Karpas-422 (cell line): ENCODE measurements around the gene GPC5. TPM values are rescaled to one million over a fixed set of nuclear protein-coding genes. Genes with fewer than 3 reads are reported as not detected.

Source experiments
- DNase-seq: peaks from one replicate; pipeline ENCODE4 v3.0.0-alpha.2; 2015
- H2AFZ ChIP-seq: fragments of 200-600 bp; sonication (generic); 2 replicates; pipeline ENCODE4 v1.6.1; 2014; ENCODE audit warnings: antibody characterized with exemption, low read length, mixed read lengths
- H3K27ac ChIP-seq: fragments of 200-600 bp; sonication (generic); 2 replicates; pipeline ENCODE4 v1.5.1; 2014; ENCODE audit warnings: mild to moderate bottlenecking, low read length, moderate library complexity
- H3K27me3 ChIP-seq: fragments of 200-600 bp; sonication (generic); 2 replicates; pipeline ENCODE4 v1.6.1; 2014; ENCODE audit warnings: low read length, mixed read lengths
- H3K36me3 ChIP-seq: fragments of 200-600 bp; sonication (generic); 2 replicates; pipeline ENCODE4 v1.6.1; 2014; ENCODE audit warnings: low read length, mixed read lengths; ENCODE audit not compliant: insufficient read depth
- H3K4me1 ChIP-seq: fragments of 200-600 bp; sonication (generic); 2 replicates; pipeline ENCODE4 v1.6.1; 2014; ENCODE audit warnings: mild to moderate bottlenecking, low read length, mixed read lengths
- H3K4me2 ChIP-seq: fragments of 200-600 bp; sonication (generic); 2 replicates; pipeline ENCODE4 v1.6.1; 2014; ENCODE audit warnings: low read length, low read depth, mild to moderate bottlenecking; ENCODE audit not compliant: poor library complexity, severe bottlenecking
- H3K4me3 ChIP-seq: fragments of 200-600 bp; sonication (generic); 2 replicates; pipeline ENCODE4 v1.5.1; 2014; ENCODE audit warnings: mild to moderate bottlenecking, antibody characterized with exemption, low read length, mixed read lengths
- H3K79me2 ChIP-seq: fragments of 200-600 bp; sonication (generic); 2 replicates; pipeline ENCODE4 v1.6.1; 2014; ENCODE audit warnings: mild to moderate bottlenecking, low read length, mixed read lengths
- H3K9ac ChIP-seq: fragments of 200-600 bp; sonication (generic); 2 replicates; pipeline ENCODE4 v1.6.0; 2014; ENCODE audit warnings: low read length
- H3K9me2 ChIP-seq: fragments of 200-600 bp; sonication (generic), shearing (Covaris generic); replicated peaks from 2 replicates; pipeline ENCODE4 v1.6.0; 2014; ENCODE audit warnings: mild to moderate bottlenecking, low read length, moderate library complexity; ENCODE audit not compliant: insufficient read depth
- H3K9me3 ChIP-seq: fragments of 300-700, 200-600 bp; sonication (generic); 2 replicates; pipeline ENCODE4 v1.6.1; 2014; ENCODE audit warnings: low read length, mixed read lengths
- H4K20me1 ChIP-seq: fragments of 200-600 bp; sonication (generic); 2 replicates; pipeline ENCODE4 v1.6.1; 2014; ENCODE audit warnings: mild to moderate bottlenecking, antibody characterized with exemption, low read length, low read depth; ENCODE audit not compliant: insufficient read depth
- total RNA-seq: library from RNA; depleted of rRNA; stranded (reverse); fragments of >200 nt; shearing (Covaris generic); gene quantifications from 2 replicates; pipeline ENCODE4 v1.2.3, GENCODE V29; 2014; ENCODE audit warnings: low replicate concordance

Gene GPC5
- total RNA-seq, 1 experiment from 2014 or later = not detected

- Histone ChIP-seq H3K9me2 (no peaks in the 10 kb centered on the region), H3K9me3 (peaks cover 19% of the 10 kb centered on the region), H3K4me3 (no peak overlapping the region), H3K4me1 (no peaks in the 10 kb centered on the region), H3K9ac (no peak overlapping the region), H3K27ac (no peak overlapping the region), H3K4me2 (no peak overlapping the region), H3K79me2 (no peaks in the 10 kb centered on the region), H2AFZ (no peak overlapping the region), H4K20me1 (no peaks in the 10 kb centered on the region), H3K27me3 (no peaks in the 10 kb centered on the region), H3K36me3 (no peaks in the 10 kb centered on the region)
- no peak for DNase-seq
Measured at GRCh38 chr13:92483894-92484293, 1085.5 kb downstream of the GPC5 start.

GRCh38 chr13:92487238-92487637, 1088.8 kb downstream of the GPC5 start:
- Histone ChIP-seq H3K4me3 (no peak overlapping the region), H3K4me2 (no peak overlapping the region), H3K9ac (no peak overlapping the region), H3K9me3 (peaks cover 26% of the 10 kb centered on the region), H3K27me3 (no peaks in the 10 kb centered on the region), H3K36me3 (no peaks in the 10 kb centered on the region), H3K79me2 (no peaks in the 10 kb centered on the region), H3K27ac (no peak overlapping the region), H3K4me1 (no peaks in the 10 kb centered on the region), H4K20me1 (no peaks in the 10 kb centered on the region), H2AFZ (no peak overlapping the region), H3K9me2 (no peaks in the 10 kb centered on the region)
- DNase-seq = no peak

- Histone ChIP-seq H3K27ac (no peak overlapping the region), H3K4me2 (no peak overlapping the region), H3K36me3 (no peaks in the 10 kb centered on the region), H3K27me3 (no peaks in the 10 kb centered on the region), H3K9ac (no peak overlapping the region), H2AFZ (no peak overlapping the region), H3K4me3 (no peak overlapping the region), H3K79me2 (no peaks in the 10 kb centered on the region), H3K9me3 (peaks cover 28% of the 10 kb centered on the region), H3K4me1 (no peaks in the 10 kb centered on the region), H4K20me1 (no peaks in the 10 kb centered on the region), H3K9me2 (no peaks in the 10 kb centered on the region)
- no peak for DNase-seq
Measured at GRCh38 chr13:92488249-92488852, 1089.9 kb downstream of the GPC5 start.

- H3K9me2 ChIP-seq = no peaks in the 10 kb centered on the region
- H3K36me3 ChIP-seq = no peaks in the 10 kb centered on the region
Measured at GRCh38 chr13:92491839-92492238, 1093.4 kb downstream of the GPC5 start.

GRCh38 chr13:92494915-92495314, 1096.5 kb downstream of the GPC5 start:
- H3K9me3 ChIP-seq = peaks cover 33% of the 10 kb centered on the region
- no peak overlapping the region for H3K4me3 ChIP-seq
- no peak overlapping the region for H3K9ac ChIP-seq
- no peaks in the 10 kb centered on the region for H3K4me1 ChIP-seq
- no peak overlapping the region for H2AFZ ChIP-seq
- no peaks in the 10 kb centered on the region for H3K36me3 ChIP-seq
- no peak for DNase-seq
- no peaks in the 10 kb centered on the region for H3K27me3 ChIP-seq
- no peak overlapping the region for H3K27ac ChIP-seq
- H3K9me2 ChIP-seq = no peaks in the 10 kb centered on the region
- no peaks in the 10 kb centered on the region for H4K20me1 ChIP-seq
- no peak overlapping the region for H3K4me2 ChIP-seq
- H3K79me2 ChIP-seq = no peaks in the 10 kb centered on the region

More at GRCh38 chr13:92491839-92492238, 1093.4 kb downstream of the GPC5 start:
- peaks cover 37% of the 10 kb centered on the region for H3K9me3 ChIP-seq
- H3K27me3 ChIP-seq = no peaks in the 10 kb centered on the region
- H3K79me2 ChIP-seq = no peaks in the 10 kb centered on the region
- H3K4me1 ChIP-seq = no peaks in the 10 kb centered on the region
- no peak overlapping the region for H2AFZ ChIP-seq
- H4K20me1 ChIP-seq = no peaks in the 10 kb centered on the region
- H3K4me3 ChIP-seq = no peak overlapping the region
- no peak for DNase-seq
- H3K27ac ChIP-seq = no peak overlapping the region
- H3K4me2 ChIP-seq = no peak overlapping the region
- no peak overlapping the region for H3K9ac ChIP-seq

GRCh38 chr13:92500192-92500591, 1101.8 kb downstream of the GPC5 start:
- H3K9me3 ChIP-seq = peaks cover 34% of the 10 kb centered on the region
- H3K9me2 ChIP-seq = no peaks in the 10 kb centered on the region
- H2AFZ ChIP-seq = no peak overlapping the region
- no peak overlapping the region for H3K4me2 ChIP-seq
- no peaks in the 10 kb centered on the region for H3K27me3 ChIP-seq
- H3K4me3 ChIP-seq = no peak overlapping the region
- DNase-seq = no peak
- H4K20me1 ChIP-seq = no peaks in the 10 kb centered on the region
- no peaks in the 10 kb centered on the region for H3K4me1 ChIP-seq
- no peak overlapping the region for H3K9ac ChIP-seq
- no peaks in the 10 kb centered on the region for H3K36me3 ChIP-seq
- H3K79me2 ChIP-seq = no peaks in the 10 kb centered on the region
- H3K27ac ChIP-seq = no peak overlapping the region

GRCh38 chr13:92510416-92510815, 1112.0 kb downstream of the GPC5 start:
- Histone ChIP-seq H3K9me3 (peaks cover 27% of the 10 kb centered on the region), H3K9ac (no peak overlapping the region), H3K36me3 (no peaks in the 10 kb centered on the region), H4K20me1 (no peaks in the 10 kb centered on the region), H3K79me2 (no peaks in the 10 kb centered on the region), H3K4me1 (no peaks in the 10 kb centered on the region), H3K9me2 (no peaks in the 10 kb centered on the region), H3K27me3 (no peaks in the 10 kb centered on the region), H3K27ac (no peak overlapping the region), H3K4me2 (no peak overlapping the region), H3K4me3 (no peak overlapping the region), H2AFZ (no peak overlapping the region)
- DNase-seq = no peak

GRCh38 chr13:92512852-92513251, 1114.4 kb downstream of the GPC5 start:
- Histone ChIP-seq H3K36me3 (no peaks in the 10 kb centered on the region), H2AFZ (no peak overlapping the region), H3K79me2 (no peaks in the 10 kb centered on the region), H3K9me3 (peaks cover 15% of the 10 kb centered on the region), H3K4me2 (no peak overlapping the region), H3K27me3 (no peaks in the 10 kb centered on the region), H3K4me1 (no peaks in the 10 kb centered on the region), H3K4me3 (no peak overlapping the region), H4K20me1 (no peaks in the 10 kb centered on the region), H3K9ac (no peak overlapping the region), H3K27ac (no peak overlapping the region), H3K9me2 (no peaks in the 10 kb centered on the region)
- no peak for DNase-seq
